K562 (cell line): ENCODE results near the gene GNGT1. TPM values are rescaled to one million over a fixed set of nuclear protein-coding genes. Genes with fewer than 3 reads are reported as not detected.

Experiments
- ATAC-seq: fragments of 200-7000 bp; cut with Tn5 transposase; 3 replicates; pipeline ENCODE4 v1.9.1; 2020; ENCODE audit warnings: moderate library complexity
- BruUV-seq: library from RNA; stranded (reverse); fragments of 400-500 nt; replicated peaks from 2 replicates; lab custom pipeline; 2021; lab: Mats Ljungman, UMichigan
- CTCF ChIA-PET: fragments of 300-600 bp; formaldehyde crosslinking; extraction: SDS; loops from one replicate; lab custom pipeline; 2021; ENCODE audit warnings: low intra/inter-chr PET ratio; lab: Yijun Ruan, JAX
- POLR2A ChIA-PET: fragments of 300-600, 350-650 bp; sonication (Branson Sonifier 250); formaldehyde crosslinking; extraction: SDS; loops from one replicate; lab custom pipeline; 2021; ENCODE audit warnings: antibody characterized with exemption, inconsistent platforms; lab: Yijun Ruan, JAX
- DNase-seq, 4 experiments: peaks; one replicate each; pipeline versions ENCODE4 v3.0.0 to v3.0.0-alpha.2; 2011 to 2018; ENCODE audit warnings: low spot score in 3 of 4, mixed read lengths in 3 of 4; ENCODE audit errors: extremely low read depth in 1 of 4
- FAIRE-seq: peaks from 2 replicates; lab custom pipeline; 2011; peaks lifted over from hg19 to GRCh38; lab: Jason Lieb, UNC
- H2AFZ ChIP-seq: 2 replicates; pipeline ENCODE4 v1.6.0; 2011; ENCODE audit warnings: low read depth, low read length, control low read depth, inconsistent platforms
- H3K27ac ChIP-seq: fragments of 200-600 bp; 3 replicates; pipeline ENCODE4 v1.8.0; 2011; ENCODE audit warnings: low read depth, mild to moderate bottlenecking, control low read depth, inconsistent platforms, low read length, moderate library complexity, mixed read lengths; ENCODE audit errors: extremely low read depth
- H3K27me3 ChIP-seq, 2 experiments: fragments of 300-600 bp in 1 of 2; 2 replicates in 1 of 2; 3 replicates in 1 of 2; pipeline versions ENCODE4 v1.6.0 to v1.8.0; 2011; ENCODE audit warnings: inconsistent platforms in 2 of 2, low read length in 2 of 2, mild to moderate bottlenecking in 1 of 2, mixed read lengths in 1 of 2, moderate library complexity in 1 of 2; ENCODE audit not compliant: control insufficient read depth in 2 of 2, insufficient read depth in 2 of 2
- H3K36me3 ChIP-seq: fragments of 300-600 bp; 3 replicates; pipeline ENCODE4 v1.8.0; 2011; ENCODE audit warnings: mild to moderate bottlenecking, low read length, inconsistent platforms; ENCODE audit not compliant: control insufficient read depth, insufficient read depth
- H3K4me1 ChIP-seq, 2 experiments: fragments of 200-600 bp in 1 of 2; replicated peaks in 1 of 2; 2 replicates in 1 of 2; 3 replicates in 1 of 2; pipeline versions ENCODE4 v1.5.1 to v1.8.0; 2011; ENCODE audit warnings: inconsistent platforms in 2 of 2, low read length in 2 of 2, mild to moderate bottlenecking in 1 of 2, mixed read lengths in 1 of 2, moderate library complexity in 1 of 2; ENCODE audit not compliant: control insufficient read depth in 2 of 2, insufficient read depth in 2 of 2
- H3K4me2 ChIP-seq: 2 replicates; pipeline ENCODE4 v1.6.1; 2011; ENCODE audit warnings: low read length, control low read depth, inconsistent platforms, mixed read lengths; ENCODE audit not compliant: insufficient read depth
- H3K4me3 ChIP-seq: fragments of 200-600 bp; sonication (generic), shearing (Covaris generic); 2 replicates; pipeline ENCODE4 v1.5.1; 2016; ENCODE audit warnings: control low read depth, inconsistent platforms
- H3K79me2 ChIP-seq: fragments of 200-600 bp; 3 replicates; pipeline ENCODE4 v1.8.0; 2011; ENCODE audit warnings: low read length, inconsistent platforms; ENCODE audit not compliant: control insufficient read depth, insufficient read depth
- H3K9ac ChIP-seq, 2 experiments: 2 replicates each; pipeline versions ENCODE4 v1.6.0 to v1.6.1; 2011; ENCODE audit warnings: low read depth in 2 of 2, low read length in 2 of 2, control low read depth in 1 of 2, inconsistent platforms in 1 of 2, mild to moderate bottlenecking in 1 of 2, mixed read lengths in 1 of 2; ENCODE audit not compliant: insufficient read depth in 1 of 2
- H3K9me1 ChIP-seq: one replicate; pipeline ENCODE4 v1.6.0; 2011; ENCODE audit warnings: inconsistent platforms, mild to moderate bottlenecking, low read length, moderate library complexity; ENCODE audit not compliant: control insufficient read depth, insufficient read depth
- H3K9me3 ChIP-seq: replicated peaks from 2 replicates; pipeline ENCODE4 v1.5.1; 2011; ENCODE audit warnings: low read depth, low read length, inconsistent platforms; ENCODE audit not compliant: control insufficient read depth, insufficient read depth
- H4K20me1 ChIP-seq: replicated peaks from 2 replicates; pipeline ENCODE4 v1.6.1; 2011; ENCODE audit warnings: low read length, inconsistent platforms, mixed read lengths; ENCODE audit not compliant: control insufficient read depth, insufficient read depth
- BRD9 ChIP-seq: fragments of 450-650 bp; IDR thresholded peaks from 2 replicates; pipeline ENCODE4 v1.6.1; 2018; ENCODE audit warnings: low read depth; ENCODE audit not compliant: partially characterized antibody
- DIDO1 ChIP-seq: fragments of 450-650 bp; IDR thresholded peaks from 2 replicates; pipeline ENCODE4 v1.6.1; 2016; ENCODE audit warnings: low read depth, missing biosample characterization, missing genetic modification characterization
- DMBX1 ChIP-seq: fragments of 250-450 bp; sonication (Bioruptor Pico); IDR thresholded peaks from 2 replicates; pipeline ENCODE4 v1.8.0; 2022; ENCODE audit warnings: inconsistent platforms, mild to moderate bottlenecking, moderate library complexity, borderline replicate concordance
- ILF3 ChIP-seq: fragments of 450-650 bp; IDR thresholded peaks from 2 replicates; pipeline ENCODE4 v1.6.1; 2018; ENCODE audit warnings: antibody characterized with exemption, mild to moderate bottlenecking, moderate library complexity, borderline replicate concordance
- MCM5 ChIP-seq: fragments of 450-650 bp; IDR thresholded peaks from 2 replicates; pipeline ENCODE4 v1.6.1; 2016; ENCODE audit warnings: low read depth
- NFATC3 ChIP-seq: fragments of 450-650 bp; IDR thresholded peaks from 2 replicates; pipeline ENCODE4 v1.6.1; 2017; ENCODE audit warnings: mild to moderate bottlenecking
- PKNOX1 ChIP-seq: fragments of 450-650 bp; IDR thresholded peaks from 2 replicates; pipeline ENCODE4 v1.6.1; 2016
- RBM39 ChIP-seq: fragments of 200-400 bp; formaldehyde crosslinking; optimal IDR thresholded peaks from 2 replicates; pipeline ENCODE3; 2018; ENCODE audit warnings: low read depth, low read length
- TCF7L2 ChIP-seq: fragments of 150-350 bp; IDR thresholded peaks from 2 replicates; pipeline ENCODE4 v1.6.1; 2016; ENCODE audit warnings: low read depth, mild to moderate bottlenecking, low read length, moderate library complexity
- ZFPM2 ChIP-seq: fragments of 250-450 bp; sonication (Bioruptor Pico); IDR thresholded peaks from 2 replicates; pipeline ENCODE4 v1.5.1; 2022; ENCODE audit warnings: mild to moderate bottlenecking
- ZNF408 ChIP-seq: fragments of 250-450 bp; sonication (Bioruptor Pico); IDR thresholded peaks from 2 replicates; pipeline ENCODE4 v1.4.0; 2020; ENCODE audit warnings: low read depth, mild to moderate bottlenecking, moderate library complexity
- ZNF668 ChIP-seq: fragments of 250-450 bp; sonication (Bioruptor Pico); IDR thresholded peaks from 2 replicates; pipeline ENCODE4 v1.8.0; 2022; ENCODE audit warnings: mild to moderate bottlenecking, inconsistent platforms
- WGBS: fragments of 100-300 bp; shearing (Covaris generic); methylation state at CpG from one replicate; pipeline ENCODE4 v1.1.6; 2016; ENCODE audit warnings: low coverage, mixed read lengths; ENCODE audit not compliant: insufficient coverage; ENCODE audit errors: missing lambda C conversion rate; 5-methylcytosine and 5-hydroxymethylcytosine counted together
- in situ Hi-C: fragments of 300-500 bp; cut with MboI; formaldehyde crosslinking; loops from 4 replicates; pipeline ENCODE4 v1.15.0; 2018; ENCODE audit warnings: inconsistent platforms, mixed read lengths
- intact Hi-C: fragments of 100-400 bp; cut with micrococcal nuclease; formaldehyde crosslinking; loops from 2 replicates; pipeline ENCODE4 v1.14.2; 2022
- polyA plus RNA-seq, 8 experiments: library from polyadenylated mRNA; depleted of rRNA in 4 of 8; stranded (reverse) in 5 of 8; unstranded in 3 of 8; fragments of >200 nt; fragmentation: Nextera tagmentation in 2 of 8; fragmentation: Illumina TruSeq in 1 of 8; extraction: Ambion mirVana in 2 of 8; extraction: Trizol in 1 of 8; gene quantifications; 2 replicates each; pipeline versions ENCODE4 v1.2.1 to v1.2.3, GENCODE V29; 2011 to 2014; ENCODE audit warnings: inconsistent platforms in 1 of 8, missing spikeins in 1 of 8
- total RNA-seq, 7 experiments: library from RNA; depleted of rRNA in 6 of 7; stranded (reverse); fragments of >200 nt in 6 of 7; fragmentation: Illumina TruSeq in 2 of 7; extraction: Trizol in 2 of 7; gene quantifications; 2 replicates each; pipeline versions ENCODE4 v1.2.1 to v1.2.3, GENCODE V29; 2011 to 2021; ENCODE audit warnings: low replicate concordance in 1 of 7
- TF ChIP-seq, protein P1 (sequence below), 2 experiments: fragments of 250-450 bp in 1 of 2; fragments of 450-650 bp in 1 of 2; sonication (Bioruptor Pico) in 1 of 2; IDR thresholded peaks; 2 replicates each; pipeline versions ENCODE4 v1.6.1 to v1.8.0; 2016 to 2021; ENCODE audit warnings: mild to moderate bottlenecking in 2 of 2, moderate library complexity in 2 of 2, missing compliant biosample characterization in 1 of 2, missing genetic modification characterization in 1 of 2
- TF ChIP-seq, protein P2 (sequence below): fragments of 450-650 bp; IDR thresholded peaks from one replicate; pipeline ENCODE4 v1.6.1; 2018; ENCODE audit warnings: mild to moderate bottlenecking, moderate library complexity; ENCODE audit not compliant: partially characterized antibody

Gene GNGT1
- total and polyA plus RNA-seq, 9 of the 15 experiments (the other 6 are each of a cell fraction or from before 2014, with no cell fraction given): 0.04 to 0.83 (median 0.51) TPM; not detected in 2

- FAIRE-seq (no peak), DNase-seq (no peak), ATAC-seq (no peak)
- Histone ChIP-seq H3K4me2 (no peak overlapping the region), H3K27me3 (no peaks in the 10 kb centered on the region), H3K9me3 (no peaks in the 10 kb centered on the region), H3K27ac (no peak overlapping the region), H3K9ac (no peak overlapping the region), H3K4me3 (no peak overlapping the region), H4K20me1 (no peaks in the 10 kb centered on the region), H3K9me1 (no peaks in the 10 kb centered on the region), H3K79me2 (no peaks in the 10 kb centered on the region), H2AFZ (no peak overlapping the region), H3K36me3 (no peaks in the 10 kb centered on the region), H3K4me1 (no peaks in the 10 kb centered on the region)
- intact Hi-C loops: no loop called here
- TF ChIP-seq ZFPM2 (CRISPR knock-in tag): no peak
- POLR2A ChIA-PET: interaction anchor here (1.0 kb wide), 1 partner anchor 9 kb away, joined by 3 read pairs; no protein-coding TSS in a partner anchor
- in situ Hi-C loops: no loop called here
- no TSS peak for BruUV-seq
- WGBS: 1% methylated on average over 3 of the region's 3 CpGs
- CTCF ChIA-PET: no interaction called here
These were observed 51.8 kb downstream of the GNGT1 start for GRCh38 chr7:93958216-93958615.

DNA sequence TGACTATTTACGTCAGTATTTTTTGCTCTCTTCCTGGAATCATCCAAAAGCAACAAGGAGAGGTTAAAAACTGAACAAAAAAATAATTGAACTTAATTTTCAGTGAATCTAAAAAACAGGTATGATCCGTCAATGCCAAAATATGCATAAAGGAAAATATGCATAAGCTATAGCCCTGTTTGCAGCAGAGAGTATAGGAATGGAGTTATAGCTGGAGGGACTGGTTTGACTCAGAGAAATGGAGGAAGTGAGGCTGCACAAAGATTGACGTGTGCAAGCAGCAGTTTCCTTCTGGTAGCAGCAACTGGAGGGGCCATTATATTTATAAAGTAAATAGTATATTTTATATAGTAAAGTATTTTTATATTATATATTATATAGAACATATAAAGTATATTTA is 52.3 kb downstream of the GNGT1 start:
- no peaks in the 10 kb centered on the region for H3K9me1 ChIP-seq
- H3K9me3 ChIP-seq: no peaks in the 10 kb centered on the region
- no peak overlapping the region for H3K4me3 ChIP-seq
- no peak overlapping the region for H2AFZ ChIP-seq
- intact Hi-C loops: no loop called here
- in situ Hi-C loops: no loop called here
- no peaks in the 10 kb centered on the region for H4K20me1 ChIP-seq
- no peak for DNase-seq
- no peak for ATAC-seq
- no peaks in the 10 kb centered on the region for H3K27me3 ChIP-seq
- H3K79me2 ChIP-seq: no peaks in the 10 kb centered on the region
- H3K9ac ChIP-seq: no peak overlapping the region
- H3K4me2 ChIP-seq: no peak overlapping the region
- POLR2A ChIA-PET: interaction anchor here (1.0 kb wide), 1 partner anchor 9 kb away, joined by 3 read pairs; no protein-coding TSS in a partner anchor
- no peak for FAIRE-seq
- no peaks in the 10 kb centered on the region for H3K4me1 ChIP-seq
- 8% methylated on average over 3 of the region's 3 CpGs for WGBS
- CTCF ChIA-PET: no interaction called here
- no TSS peak for BruUV-seq
- H3K27ac ChIP-seq: no peak overlapping the region
- no peaks in the 10 kb centered on the region for H3K36me3 ChIP-seq
- TF ChIP-seq TCF7L2 (no peak), ZNF668 (CRISPR knock-in tag) (no peak), MCM5 (no peak), BRD9 (no peak), PKNOX1 (no peak), ZNF408 (CRISPR knock-in tag) (no peak), NFATC3 (no peak), DIDO1 (tag) (no peak), RBM39 (no peak), ILF3 (no peak), DMBX1 (CRISPR knock-in tag) (no peak)
- TF ChIP-seq, protein P1, sequence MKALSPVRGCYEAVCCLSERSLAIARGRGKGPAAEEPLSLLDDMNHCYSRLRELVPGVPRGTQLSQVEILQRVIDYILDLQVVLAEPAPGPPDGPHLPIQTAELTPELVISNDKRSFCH (CRISPR knock-in tag; IDR thresholded peaks at IDR 0.05): no peak
- TF ChIP-seq, protein P1 (tag; IDR thresholded peaks at IDR 0.05): no peak
- TF ChIP-seq, protein P2, sequence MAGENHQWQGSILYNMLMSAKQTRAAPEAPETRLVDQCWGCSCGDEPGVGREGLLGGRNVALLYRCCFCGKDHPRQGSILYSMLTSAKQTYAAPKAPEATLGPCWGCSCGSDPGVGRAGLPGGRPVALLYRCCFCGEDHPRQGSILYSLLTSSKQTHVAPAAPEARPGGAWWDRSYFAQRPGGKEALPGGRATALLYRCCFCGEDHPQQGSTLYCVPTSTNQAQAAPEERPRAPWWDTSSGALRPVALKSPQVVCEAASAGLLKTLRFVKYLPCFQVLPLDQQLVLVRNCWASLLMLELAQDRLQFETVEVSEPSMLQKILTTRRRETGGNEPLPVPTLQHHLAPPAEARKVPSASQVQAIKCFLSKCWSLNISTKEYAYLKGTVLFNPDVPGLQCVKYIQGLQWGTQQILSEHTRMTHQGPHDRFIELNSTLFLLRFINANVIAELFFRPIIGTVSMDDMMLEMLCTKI: no peak
